Erythroblast (primary cell): Measurements from ENCODE around the gene HNRNPLL.

Experiments used
- DNase-seq, 2 experiments: peaks; one replicate each; lab custom pipeline; 2025; lab: John Stamatoyannopoulos, UW
- GATA1 ChIP-seq: IDR thresholded peaks from 2 replicates; pipeline ENCODE4 v1.6.1; 2011; ENCODE audit warnings: low read depth, mild to moderate bottlenecking, control low read depth, low read length, moderate library complexity
- POLR2A ChIP-seq: IDR thresholded peaks from 2 replicates; pipeline ENCODE4 v1.6.1; 2011; ENCODE audit warnings: mild to moderate bottlenecking, low read length

The HNRNPLL gene

GRCh38 chr2:38515155-38516074, 87.3 kb downstream of the HNRNPLL start:
- DNase-seq: peak; percentile 18 to 47
- TF ChIP-seq GATA1 (no peak), POLR2A (peak; percentile 23)

- TF ChIP-seq POLR2A: no peak
- TF ChIP-seq GATA1: no peak
- no peak for DNase-seq
Observed at GRCh38 chr2:38514603-38515154, 88.0 kb downstream of the HNRNPLL start.

GRCh38 chr2:38512211-38512610, 90.5 kb downstream of the HNRNPLL start:
- no peak for TF ChIP-seq GATA1
- no peak for TF ChIP-seq POLR2A
- no peak for DNase-seq
